Limb (tissue), 2 donors: ENCODE data around the gene KLHL12.

ENCODE experiments used
- DNase-seq, 2 donors: peaks; one replicate each; pipeline ENCODE4 v3.0.0-alpha.2; 2016; ENCODE audit errors: extremely low spot score in 2 of 2

KLHL12 gene

DNA sequence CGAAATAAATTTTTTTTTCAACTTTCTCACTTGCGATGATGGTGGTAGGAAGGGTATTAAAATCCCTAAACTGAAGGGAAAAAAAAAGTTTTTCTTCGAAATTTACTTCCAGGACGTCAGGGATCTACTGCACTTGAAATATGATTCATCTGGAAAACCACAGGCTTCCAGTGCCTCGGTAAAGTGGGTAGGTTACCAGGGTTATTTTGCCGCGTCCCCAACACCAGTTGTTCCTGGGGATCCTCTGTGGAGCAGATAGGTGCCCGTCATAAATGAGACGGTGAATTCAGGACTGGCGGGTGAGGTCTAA is 38.9 kb downstream of the KLHL12 start:
- no peak for DNase-seq

DNA sequence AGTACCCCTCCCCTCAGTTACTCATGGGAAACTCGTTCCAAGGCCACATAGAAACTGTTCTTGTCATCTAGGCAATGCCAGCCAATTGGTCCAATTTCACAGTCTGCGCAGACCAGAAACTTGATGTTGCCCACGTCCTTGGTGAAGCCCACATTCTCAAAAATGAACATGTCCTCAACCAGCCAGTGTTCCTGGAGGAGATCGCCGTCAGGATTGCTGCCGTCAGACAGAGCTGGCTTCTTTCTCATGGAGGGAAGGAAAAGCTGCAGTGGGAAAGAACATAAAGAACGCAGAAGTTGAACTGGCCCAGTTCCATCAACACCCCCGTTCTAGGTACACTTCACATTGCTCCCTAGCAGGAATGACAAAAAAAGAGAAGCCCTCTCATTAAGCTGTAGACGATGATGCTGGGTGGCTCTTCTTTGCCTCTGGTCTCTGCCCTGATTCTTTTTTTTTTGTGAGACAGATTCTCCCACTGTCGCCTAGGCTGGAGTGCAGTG is 46.0 kb downstream of the KLHL12 start:
- no peak for DNase-seq

DNA sequence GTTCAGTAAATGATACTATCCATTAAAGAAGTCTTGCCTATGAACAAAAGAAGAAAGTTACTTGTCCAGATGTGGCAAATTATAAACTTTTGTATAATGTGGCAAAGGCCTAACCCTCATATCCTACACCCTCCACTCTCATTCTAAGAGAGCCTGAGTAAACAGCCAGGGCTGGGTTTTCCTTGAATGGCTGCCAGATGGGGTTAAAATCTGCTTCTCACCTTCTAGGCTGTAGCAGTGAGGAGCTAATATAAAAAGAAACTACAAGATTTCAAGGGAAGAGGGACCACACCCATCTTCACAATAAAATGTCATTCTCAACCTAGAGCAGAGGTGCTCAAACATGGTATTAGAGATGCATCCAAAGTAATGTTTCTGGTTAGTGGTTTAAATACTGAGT is 47.0 kb downstream of the KLHL12 start:
- no peak for DNase-seq

DNA sequence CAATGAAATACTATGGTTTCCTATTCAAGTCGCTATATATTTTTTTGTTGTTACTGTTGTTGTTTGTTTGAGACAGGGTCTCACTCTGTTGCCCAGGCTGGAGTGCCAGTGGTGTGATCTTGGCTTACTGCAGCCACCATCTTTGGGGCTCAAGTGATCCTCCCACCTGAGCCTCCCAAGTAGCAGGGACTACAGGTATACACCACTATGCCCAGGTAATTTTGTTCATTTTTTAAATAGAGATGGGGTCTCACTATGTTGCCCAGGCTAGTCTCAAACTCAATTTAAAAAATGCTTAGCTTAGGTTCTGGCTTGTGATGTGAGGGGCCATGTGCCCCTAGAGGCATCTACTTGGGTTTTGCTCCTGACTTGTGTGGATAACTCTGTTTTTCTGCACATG is 47.9 kb downstream of the KLHL12 start:
- no peak for DNase-seq

DNA sequence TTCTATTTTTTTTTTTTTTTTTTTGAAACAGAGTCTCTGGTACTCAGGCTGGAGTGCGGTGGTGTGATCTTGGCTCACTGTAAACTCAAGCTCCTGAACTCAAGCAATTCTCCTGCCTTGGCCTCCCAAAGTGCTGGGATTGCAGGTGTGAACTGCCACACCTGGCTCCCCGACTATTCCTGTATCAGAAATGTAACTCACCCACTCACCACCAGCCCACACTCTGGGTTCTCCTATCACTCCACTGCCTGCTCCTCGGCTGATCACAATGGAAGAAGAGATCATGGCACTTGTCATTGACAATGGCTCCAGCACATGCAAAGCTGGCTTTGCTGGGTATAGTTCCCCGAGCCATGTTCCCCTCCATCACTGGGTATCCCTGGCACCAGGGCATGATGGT is 54.0 kb downstream of the KLHL12 start:
- DNase-seq = no peak

DNA sequence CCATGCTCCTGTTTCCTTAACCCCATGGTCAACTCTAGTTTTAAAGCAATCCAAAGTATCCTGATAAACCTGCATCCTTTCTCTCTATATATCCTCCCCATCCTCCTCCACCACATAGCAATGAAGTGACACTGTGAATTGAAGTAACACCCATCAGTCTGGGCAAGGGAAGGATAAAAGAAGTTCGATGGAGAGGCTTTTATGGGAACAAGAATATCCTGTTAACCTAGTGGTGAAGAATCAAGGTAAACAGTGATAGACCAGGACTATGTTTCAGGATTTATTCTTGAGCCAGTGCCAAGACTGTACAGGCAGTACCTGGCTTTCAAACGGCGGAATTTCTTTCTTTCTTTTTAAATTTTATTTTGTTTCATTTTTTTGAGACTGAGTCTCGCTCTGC is 55.7 kb downstream of the KLHL12 start:
- DNase-seq = no peak

DNA sequence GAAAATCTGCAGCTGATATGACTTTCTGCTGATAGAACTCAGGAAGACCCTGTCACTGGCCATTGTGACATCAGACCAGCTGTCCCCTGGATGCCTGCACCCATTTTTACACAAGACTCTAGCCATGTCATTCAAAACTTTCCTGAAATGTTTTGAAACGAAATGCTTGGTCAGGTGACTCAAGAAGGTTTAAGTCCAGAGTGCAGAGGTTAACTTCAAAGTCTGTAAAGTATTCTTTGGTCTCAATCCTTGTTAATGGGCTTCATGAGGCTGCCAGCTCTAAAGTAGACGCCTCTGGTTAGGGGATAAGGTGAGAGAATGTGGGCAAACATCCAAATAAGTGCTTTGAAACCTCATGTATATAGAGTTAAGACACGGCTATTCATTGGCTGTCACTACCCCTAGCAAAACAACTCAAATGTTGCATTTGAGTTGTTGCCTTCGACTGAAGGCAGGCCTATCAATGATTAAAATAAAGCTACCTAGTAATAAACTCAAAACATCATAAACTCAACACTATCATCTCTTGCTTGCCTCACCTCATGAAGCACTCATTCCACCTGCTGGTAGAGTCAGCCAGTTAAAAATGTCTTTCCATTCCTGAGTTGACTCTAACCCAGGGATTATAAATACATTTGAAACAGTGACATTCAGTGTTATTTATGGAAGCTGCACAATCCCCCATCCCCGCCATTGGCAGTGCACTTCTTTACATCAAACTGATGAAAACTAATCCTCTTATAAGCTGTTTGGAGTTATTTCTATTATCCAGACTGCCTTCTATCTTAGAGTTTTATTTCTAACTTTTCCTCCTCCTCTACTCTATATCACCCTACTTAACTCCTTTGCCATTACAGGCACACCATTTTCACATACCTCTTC is 64.1 kb downstream of the KLHL12 start:
- DNase-seq = no peak

DNA sequence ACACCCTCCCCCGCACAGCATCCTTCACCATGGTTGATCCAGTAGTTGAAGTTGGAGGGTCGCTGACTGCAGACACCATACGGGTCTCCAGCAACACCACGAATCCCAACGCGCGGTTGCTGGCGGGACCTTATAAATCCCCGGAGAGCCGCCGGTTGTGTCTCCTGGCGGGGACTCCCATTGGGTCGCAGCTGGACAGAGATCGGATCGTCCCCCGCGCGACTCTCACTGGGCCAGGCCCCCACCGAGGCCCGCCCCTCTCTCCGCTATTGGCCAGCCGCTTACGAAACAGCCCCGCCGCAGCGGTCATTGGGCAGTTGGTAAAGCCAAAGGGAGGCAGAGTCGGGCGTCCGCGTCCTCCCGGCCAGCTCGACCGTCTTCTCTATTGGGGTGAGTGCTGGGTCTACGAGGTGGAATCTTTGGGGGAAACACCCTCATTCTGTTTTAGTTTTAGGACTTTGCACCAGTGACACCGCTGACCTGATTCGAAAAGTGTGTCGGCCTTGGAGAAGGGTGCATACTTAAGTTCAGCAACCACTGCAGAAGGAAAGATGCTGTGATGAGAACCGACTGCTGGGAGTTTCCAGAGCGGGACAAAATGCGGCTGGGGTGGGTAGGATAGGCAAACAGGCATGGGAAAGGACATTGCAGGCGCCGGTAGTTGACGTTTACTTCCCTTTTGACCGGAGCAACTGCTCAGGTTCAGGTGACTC is 65.5 kb downstream of the KLHL12 start:
- DNase-seq = peak; percentile 72 to 85

DNA sequence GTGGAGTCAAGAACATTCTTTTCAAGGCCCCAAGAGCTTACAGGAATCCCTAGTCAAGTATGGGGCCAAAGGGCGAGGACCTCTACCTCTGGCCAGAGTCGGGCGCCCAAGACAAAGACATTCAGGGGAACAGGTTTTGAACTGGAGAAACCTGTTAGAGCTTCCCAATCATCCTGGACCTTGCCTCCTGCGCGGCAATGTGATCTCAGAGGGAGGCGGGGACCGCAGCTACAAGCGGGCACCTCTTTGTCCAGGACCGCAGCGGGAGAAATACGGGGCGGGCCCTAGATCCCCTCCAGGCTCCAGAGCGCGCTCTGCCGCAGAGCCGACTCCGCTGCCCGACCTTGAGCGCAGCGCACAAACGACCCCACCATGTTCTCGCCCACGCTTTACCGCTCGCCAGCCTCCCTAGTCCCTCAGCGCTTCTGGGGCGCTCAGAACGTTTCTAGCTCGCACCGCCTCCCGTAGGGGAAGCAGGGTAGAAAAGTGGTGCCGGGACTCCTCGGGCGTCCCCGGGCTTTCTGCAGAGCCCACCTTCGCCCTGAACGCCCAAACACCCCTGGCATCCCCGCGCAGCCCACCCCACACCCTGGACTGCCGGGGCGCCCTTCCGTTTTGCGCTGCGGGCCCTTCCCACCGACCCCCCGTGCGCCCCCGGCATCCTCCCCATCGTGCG is 66.2 kb downstream of the KLHL12 start:
- DNase-seq = peak in 1 of 2 donors; percentile 60

DNA sequence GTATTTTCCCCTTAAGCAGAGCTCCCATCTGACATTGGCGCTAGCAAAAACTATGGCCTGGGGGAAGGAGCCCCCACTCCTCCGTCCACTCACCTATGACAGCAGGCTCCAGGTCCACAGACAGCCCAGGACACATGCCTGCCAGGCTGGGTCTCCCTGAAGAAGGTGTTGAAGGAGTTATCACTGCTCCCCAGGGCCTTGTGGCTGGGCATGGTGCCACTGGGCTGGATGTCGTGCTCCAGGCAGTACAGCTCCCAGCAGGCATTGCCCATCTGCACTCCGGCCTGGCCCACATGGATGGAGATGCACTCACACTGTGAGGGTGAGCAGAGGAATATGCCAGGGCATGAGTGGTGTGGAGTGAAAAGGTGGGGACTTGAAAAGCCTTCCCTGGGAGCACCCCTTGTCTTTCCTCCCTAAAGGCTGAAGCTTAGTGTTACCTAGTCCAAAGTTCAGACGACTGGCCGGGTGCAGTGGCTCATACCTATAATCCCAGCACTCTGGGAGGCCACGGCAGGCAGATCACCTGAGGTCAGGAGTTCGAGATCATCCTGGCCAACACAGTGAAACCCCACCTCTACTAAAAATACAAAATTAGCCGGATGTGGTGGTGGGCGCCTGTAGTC is 68.1 kb downstream of the KLHL12 start:
- no peak for DNase-seq

DNA sequence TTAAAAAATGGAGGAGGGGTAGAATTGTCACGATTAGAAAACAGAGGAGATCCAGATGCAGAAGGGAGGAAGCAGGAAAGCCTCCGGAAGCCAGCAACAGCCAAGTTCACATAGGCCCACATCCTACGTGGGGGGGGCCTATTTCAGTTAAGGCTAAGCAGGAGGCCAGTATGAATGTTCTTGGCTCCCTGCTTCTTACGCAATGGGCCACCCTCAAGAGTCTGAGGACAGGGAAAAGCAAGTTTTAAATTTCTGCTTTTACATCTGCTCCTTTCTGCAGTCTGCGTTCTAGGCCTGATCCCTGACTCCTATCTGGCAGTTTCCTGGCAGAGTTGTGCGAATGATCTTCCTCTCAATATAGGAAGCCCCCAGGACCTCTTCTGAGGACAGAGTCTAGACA is 68.7 kb downstream of the KLHL12 start:
- no peak for DNase-seq

DNA sequence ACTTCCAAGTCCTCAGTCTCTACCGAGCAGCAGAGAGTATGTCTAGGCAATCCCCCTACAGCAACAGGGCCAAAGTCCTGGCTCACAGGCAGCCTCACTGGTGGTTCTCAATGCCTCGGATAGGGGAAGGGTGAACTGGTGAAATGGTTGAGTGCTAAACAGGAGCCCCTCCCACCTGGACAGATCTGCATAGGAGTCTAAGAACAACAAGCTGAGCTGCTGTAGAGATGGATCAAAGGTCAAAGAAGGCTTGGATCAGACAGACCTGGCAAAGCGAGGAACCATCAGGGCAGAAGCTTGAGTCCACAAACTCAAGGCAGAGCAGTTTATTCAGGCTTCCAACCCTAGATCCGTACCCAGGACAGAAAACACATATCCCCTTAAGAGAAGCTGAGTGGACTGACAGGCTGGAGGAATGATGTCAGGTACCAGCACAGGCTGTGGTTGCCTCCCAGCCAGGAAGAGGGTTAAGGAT is 69.9 kb downstream of the KLHL12 start:
- DNase-seq = no peak

DNA sequence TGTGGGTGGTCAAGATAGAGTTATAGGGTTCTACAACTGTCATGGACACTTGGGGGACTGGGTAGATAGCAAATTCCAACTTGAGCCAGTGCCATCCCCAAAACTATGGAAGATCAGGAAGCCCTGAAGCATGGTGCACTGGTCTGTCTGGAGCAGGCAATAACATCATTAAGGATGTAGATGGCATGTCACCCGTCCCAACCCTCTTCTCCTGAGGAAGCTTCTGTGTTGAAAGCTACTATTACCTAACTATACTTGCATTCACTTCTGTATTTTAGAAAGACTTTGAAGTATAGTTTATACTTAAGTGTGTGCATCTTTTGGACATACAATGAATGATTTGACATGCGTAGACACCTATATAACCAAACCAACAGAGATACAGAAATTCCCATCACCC is 71.0 kb downstream of the KLHL12 start:
- DNase-seq = no peak

DNA sequence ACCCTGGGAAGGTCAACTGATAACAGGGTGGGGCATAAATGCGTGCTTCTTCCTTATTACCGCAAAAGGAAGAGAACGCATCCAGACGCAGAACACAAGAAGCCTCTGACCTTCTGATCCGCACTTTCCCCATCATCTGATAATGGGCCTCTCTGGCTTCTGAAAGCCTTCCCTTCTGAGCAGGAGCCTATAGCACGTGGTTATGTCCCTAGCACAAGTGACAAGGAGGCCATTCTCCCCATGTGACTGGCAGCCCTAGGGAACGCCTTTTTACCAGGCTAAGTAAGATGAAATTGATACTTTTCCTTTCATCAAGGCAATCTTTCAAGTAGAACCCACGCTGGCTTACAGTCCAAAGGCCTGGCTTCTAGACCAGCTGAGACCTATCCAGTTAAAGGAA is 72.2 kb downstream of the KLHL12 start:
- DNase-seq = no peak

DNA sequence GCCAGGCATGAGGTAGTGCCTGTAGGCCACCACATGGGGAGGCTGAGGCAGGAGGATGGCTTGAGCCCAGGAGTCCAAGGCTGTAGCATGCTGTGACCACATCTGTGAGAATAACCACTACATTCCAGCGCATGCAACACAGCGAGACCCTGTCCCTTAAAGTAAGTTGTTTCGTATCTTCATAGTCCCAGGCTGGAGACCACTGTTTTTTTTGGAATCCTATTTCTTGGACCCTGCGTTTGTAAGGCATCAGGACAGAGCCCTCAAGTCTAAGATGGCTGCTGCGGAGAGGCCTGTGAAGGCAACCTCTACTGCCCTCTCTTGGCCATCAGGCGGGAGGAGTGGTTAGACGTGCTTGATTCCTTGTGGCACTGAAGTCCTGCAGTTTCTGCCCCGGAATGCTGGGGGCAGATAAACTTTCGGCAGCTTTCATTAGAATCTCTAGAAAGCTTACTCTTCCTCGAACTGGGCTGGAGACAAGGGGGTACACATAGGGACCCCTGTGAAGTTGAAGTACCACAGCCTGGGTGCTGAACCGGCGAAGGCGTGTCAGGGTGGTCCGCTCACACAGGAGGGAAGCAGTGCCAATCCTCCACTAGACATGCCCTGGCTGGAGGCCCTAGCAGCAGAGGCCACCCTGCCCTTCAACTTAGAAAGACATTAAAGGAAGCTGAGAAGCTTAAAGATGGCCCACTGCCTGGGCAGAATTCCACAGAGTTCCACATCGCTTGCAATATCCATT is 74.7 kb downstream of the KLHL12 start:
- no peak for DNase-seq

DNA sequence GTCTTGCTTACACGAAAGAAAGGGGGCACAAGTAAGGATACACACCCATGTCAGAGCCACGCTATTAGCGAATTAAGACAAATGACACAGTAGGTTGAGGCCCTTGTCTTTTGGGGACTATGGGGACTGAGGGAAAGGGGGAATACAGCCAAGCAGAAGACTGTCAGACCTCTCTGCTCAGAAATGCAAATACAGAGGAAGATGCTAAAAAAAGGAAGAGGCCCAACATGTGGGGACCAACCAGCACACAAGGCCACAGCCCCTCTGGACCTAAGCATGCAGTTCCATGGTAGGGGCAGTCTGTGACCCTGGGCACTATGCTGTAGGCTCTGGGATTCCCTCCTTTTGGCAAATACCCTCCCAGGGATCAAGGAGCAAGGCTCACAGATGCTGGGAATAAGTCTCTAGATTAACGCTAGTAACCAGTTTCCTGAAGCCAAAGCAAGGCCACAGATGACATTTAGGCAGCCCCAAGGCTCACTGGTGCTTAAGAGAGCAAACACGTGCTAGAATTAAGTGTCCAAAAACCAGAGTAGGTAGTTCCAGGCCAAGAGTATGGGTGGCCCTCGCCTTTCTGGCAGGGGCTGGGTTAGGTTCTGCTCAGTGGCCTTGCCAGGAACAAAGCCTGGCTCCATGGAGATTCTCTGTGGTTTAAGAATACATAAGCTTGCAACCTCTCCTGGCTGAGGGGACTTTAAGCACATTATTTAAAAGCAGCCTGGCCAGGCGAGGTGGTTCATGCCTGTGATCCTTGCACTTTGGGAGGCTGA is 76.3 kb downstream of the KLHL12 start:
- no peak for DNase-seq

DNA sequence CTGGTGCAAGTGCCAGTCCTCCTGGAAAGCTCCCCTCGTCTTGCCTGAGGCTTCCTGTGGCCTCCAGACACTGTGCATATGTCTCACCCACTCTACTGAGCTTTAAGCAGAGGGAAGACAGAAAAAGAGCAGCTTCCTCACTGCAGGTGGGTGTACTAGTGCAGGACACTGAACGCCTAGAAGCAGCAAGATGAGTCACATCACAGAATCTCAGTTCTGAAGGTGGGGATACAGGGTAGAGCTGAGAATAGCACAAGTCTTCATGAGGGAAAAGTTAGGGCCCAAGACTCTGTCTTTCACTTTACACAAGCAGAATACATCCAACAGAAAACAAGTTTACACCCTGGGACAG is 78.9 kb downstream of the KLHL12 start:
- no peak for DNase-seq

DNA sequence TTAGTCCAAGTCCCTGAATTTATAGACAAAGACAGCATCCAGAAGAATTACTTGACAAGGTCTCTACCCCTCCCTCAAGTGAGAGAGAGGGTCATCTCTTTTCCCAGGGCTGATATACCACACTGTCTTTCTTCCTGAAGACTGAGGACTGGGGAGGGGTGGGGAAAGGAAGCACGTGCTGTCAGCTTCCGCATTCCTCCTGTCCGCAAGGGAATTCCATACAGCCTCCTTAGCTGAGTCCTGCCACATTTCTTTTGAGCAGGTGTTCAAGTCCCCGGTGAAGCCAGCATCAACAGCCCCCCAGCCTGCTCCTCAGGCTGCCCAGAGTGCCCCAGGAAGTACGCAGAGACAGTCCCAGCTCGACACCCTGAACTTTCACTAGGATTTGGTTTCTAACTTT is 82.1 kb downstream of the KLHL12 start:
- no peak for DNase-seq

DNA sequence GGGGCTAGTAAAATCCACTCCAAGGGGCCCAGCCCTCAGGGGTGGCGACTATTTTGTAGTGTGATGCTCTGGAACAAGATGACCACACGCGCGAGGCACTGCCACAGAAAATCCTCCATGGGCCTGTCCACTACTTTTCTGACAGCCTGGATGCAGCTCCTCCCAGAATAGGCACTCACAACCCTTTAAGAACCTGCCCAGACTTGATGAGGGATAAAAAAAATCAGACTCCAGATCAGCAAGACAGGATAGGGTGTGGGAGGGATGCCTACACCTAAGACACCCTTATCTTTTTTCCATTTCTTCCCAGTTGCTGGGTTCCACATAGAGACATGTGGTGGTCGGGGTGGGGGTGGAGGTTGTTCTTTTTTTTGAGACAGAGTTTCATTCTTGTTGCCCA is 82.8 kb downstream of the KLHL12 start:
- no peak for DNase-seq

DNA sequence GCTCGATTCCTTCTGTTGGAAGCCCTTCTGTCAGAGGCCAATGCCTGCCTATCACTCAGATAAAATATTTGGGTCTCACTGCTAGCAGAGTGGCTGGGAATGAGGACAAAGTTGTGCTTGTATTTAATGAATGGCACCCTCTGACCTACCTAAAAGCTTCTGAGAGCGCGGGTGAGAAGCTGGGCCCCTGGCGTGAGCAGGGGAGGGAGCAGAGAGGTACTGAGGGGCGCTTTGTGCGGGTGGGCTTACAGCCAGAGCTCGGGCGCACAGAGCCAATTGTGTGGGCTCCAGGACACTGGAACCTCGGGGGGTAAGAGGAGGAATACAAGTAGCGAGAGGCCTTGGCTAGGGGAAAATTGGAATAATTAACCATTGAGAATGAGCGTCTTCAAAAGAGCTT is 84.0 kb downstream of the KLHL12 start:
- DNase-seq = peak in 1 of 2 donors; percentile 43
